Effector CD4-positive, alpha-beta T cell (primary cell): ENCODE data around the gene MBNL2.

ENCODE experiments used
- DNase-seq: peaks from one replicate; pipeline ENCODE4 v3.0.0-alpha.2; 2020

The MBNL2 gene

DNA sequence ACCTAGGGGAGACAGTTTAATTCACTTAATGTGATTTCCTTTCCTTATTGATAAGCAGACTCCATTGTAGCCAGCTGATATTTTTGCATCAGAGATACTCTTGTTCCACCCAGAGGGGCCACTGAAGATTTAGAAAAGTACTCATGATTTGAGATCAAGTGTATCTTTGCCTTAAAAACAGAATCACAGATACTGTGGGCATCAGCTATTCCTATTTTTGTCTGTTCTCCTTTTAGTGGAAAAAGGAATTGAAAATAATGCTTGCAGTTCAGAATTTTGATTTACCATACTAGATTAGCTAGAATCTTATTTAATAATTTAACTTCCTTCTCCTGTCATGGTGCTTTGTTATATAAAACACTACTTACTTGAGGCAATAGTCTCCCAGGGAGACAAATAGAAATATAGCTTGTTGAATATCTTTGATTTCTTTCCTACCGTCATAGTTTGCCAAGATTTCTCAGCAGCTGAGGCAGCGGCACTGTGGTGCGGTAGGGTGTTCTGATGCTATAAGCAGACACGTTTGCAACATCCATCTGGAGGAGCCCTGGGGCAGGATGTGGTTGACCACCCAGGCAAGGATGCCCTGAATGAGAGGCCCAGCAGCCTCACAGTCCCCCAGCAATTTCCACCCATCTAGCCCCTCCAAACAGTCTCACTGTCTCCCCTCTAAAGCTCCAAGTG lies 164.8 kb downstream of the MBNL2 start:
- no peak for DNase-seq

DNA sequence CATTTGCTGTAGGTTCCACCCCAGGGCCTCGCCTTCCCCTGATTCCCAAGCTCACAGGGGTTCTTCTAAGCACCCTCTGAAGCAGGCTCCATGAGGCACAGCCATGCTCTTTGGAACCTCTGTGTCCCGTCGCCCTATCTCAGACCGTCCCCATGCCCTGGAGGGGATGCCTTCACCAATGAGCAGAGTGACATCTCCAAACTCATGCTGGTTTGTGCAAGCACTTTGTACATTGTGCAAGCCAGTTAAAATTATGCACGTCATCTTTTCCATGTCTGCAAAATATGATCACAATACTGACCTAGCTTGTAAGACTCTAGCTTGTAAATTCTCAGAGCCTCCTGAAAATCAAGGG lies 165.3 kb downstream of the MBNL2 start:
- no peak for DNase-seq

DNA sequence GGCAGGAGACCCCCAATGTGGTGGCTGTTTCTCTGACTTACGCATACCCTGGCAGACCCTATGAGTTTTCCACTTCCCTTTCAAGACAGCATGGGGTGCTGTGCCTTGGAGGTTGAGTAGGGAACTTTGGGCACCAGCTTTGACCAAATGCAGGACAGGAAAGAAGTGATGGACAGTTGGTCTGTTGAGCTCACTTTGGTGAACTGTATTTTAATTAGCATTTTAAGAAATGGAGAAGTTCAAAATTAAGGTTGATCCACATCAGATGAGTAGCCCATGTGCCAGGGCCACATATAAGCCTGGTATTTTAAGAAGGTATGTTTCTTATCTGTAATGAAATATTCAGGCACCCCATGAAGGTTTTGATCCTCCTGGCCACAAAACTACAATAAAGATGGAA lies 165.8 kb downstream of the MBNL2 start:
- no peak for DNase-seq

DNA sequence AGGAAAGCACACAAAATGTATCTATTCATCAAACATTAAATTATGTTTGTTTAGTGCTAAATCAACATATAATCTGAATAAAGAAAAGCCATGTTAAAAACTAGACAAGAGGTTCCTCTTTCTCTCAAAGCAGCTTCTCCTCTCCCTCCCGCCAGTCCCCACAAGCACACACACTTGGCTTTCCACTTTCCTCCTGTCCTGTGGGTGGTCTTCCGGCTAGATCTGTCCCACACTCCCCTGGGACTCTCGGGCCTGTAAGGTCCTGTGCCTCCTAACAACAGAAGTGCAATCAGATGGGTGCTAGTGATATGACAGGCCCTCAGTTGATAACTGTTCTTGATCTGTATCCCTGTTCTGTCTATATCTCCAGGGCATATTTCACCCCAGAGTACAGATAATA lies 166.2 kb downstream of the MBNL2 start:
- no peak for DNase-seq

DNA sequence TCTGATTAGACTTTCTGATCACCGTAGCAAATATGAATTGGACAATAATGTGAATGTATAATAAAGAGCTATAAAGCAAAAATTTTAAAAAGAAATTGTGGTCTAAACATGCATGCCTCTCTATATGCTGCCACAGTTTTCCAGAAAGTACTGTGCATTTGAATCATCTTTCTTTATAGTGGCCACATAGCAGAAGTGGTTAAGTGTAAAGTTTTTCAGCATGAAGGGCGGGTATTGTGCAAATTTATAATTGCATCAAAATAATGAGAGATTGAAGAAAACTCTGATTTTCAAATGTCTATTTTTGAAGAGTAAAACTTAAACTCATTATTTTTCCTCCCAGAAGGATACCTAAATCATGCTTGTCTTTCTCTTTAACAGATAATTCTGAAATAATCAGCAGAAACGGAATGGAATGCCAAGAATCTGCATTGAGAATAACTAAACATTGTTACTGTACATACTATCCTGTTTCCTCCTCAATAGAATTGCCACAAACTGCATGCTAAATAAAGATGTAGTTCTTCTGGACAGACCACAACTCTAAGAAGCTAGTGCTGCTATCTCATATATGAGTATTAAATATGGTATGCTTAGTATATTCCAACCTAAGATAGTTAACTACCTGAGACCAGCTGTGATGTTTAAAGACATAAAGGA lies 168.9 kb downstream of the MBNL2 start:
- DNase-seq = no peak

DNA sequence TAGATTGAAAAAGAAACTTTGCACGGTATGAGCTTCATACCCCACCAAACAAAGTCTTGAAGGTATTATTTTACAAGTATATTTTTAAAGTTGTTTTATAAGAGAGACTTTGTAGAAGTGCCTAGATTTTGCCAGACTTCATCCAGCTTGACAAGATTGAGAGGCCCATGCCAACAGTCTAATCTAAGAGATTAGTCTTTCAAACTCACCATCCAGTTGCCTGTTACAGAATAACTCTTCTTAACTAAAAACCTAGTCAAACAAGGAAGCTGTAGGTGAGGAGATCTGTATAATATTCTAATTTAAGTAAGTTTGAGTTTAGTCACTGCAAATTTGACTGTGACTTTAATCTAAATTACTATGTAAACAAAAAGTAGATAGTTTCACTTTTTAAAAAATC lies 169.9 kb downstream of the MBNL2 start:
- no peak for DNase-seq

DNA sequence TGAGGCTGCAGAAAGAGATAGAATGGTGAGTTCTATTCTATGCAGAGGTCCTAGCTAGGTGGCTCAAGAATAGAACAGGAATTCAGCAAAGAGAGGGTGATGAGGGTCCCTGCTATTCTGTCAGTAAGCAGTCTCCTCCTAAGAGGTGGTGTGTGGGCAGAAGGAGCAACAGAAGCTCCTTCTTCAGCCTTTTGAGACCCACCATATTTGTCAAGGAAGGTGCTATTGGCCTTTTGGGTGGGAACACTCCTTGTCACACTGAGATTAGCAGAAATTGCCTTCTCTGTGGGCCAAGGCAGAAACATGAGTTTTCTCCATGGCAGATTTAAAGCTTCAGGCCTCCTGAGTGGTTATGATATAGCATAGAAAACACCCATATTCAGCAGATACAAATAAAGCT lies 172.4 kb downstream of the MBNL2 start:
- DNase-seq = no peak

DNA sequence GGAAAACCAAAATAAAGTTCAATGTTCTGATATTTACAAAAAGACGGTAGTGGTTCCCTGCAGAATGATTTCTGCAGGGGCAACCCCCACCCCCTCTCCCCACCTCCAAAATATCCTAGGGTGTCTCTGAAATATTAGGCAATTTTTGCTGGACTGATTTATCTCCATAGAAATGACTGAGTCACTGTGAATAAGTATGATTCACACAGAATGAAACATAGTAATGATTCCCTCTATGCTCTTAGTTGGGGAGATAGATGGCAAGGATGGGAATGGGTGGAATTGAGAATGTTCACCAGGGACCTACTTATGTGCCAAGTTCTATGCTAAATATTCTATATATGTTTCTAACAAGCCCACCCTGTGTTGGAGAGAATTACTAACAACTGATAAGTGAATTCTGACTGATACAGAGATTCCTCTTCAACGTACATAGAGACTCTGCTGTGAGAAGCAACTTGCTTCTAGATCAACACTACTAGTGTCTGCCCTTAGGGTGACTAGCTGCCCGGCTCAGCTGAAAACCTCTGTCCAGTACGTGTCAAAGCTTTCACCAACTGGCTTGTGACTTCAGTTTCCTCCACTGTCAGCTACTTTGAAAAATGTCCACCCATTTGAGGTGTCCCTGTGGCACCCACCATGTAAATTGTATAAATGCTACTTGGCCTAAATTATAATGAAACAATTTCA lies 173.5 kb downstream of the MBNL2 start:
- DNase-seq = no peak

DNA sequence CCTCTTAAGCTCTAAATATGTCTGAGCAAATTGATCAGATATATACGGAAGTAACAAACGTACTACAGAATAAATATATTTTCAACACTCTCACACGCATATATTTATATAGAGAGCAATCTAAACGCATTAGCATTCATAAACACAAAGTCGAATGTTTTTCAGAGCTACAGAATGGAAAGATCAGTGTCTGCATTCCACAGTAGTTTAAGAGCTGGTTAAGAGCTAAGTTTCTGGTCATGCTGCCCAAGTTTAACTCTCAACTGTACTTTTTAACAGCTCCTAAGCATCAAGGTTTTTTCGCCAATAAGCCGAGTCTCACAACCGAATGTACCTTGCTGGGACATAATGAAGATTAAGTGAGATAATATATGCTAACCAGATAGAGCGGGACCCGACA lies 175.1 kb downstream of the MBNL2 start:
- no peak for DNase-seq

DNA sequence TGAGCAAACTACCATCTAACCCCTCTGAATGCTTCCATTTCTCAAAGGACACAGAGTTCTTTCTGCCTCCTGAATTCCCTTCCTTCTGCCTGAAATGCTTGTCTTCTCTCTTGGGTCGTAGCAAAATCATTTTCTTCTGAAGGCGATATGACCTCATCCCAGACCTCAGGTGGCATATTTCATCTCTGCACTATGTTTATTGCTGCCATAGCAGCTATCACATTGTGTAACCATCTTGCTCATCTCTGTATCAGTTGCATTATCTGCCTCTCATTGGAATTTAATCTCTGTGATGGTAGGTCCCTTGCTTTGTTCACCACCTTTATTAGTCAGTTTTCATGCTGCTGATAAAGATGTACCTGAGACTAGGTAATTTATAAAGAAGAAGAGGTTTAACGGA lies 179.3 kb downstream of the MBNL2 start:
- DNase-seq = no peak

DNA sequence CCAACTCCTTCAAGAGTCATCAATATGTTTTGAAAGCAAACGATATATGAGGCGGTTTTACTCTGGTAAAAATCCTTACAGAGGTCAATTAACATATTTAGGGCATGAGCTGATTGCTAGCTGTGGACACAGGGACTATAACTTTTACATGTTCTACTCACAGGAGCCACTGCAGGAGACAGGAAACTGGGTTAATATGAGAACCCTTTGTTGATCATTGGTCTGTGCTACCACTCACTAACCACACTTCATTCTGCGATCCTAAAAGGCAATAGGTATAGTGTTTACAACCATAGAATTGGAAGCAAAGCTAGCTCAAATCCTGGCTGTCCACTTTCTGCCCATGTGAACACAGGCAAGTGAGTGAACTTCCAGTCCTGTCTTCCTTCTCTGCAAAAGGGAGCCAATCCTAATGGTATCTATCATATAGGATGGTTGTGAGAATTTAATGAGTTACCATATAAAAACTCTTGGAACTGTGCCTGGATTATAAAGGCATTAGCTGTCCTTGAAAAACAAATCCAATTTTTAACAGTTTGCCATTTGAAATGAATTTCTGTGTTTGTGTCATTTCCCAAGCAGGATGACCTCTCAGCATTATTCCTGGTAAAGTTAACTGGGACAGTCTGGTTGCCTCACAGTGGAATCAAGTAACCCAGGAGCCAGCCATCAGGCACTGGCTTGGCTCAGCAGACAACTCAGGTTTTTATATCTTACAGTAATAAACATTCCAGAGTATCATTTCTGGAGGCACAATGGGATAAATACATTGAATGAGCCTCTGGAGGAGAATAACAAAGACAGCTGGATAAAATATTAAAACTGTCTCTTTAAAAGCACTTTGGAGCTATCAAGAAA lies 182.0 kb downstream of the MBNL2 start:
- DNase-seq = no peak

DNA sequence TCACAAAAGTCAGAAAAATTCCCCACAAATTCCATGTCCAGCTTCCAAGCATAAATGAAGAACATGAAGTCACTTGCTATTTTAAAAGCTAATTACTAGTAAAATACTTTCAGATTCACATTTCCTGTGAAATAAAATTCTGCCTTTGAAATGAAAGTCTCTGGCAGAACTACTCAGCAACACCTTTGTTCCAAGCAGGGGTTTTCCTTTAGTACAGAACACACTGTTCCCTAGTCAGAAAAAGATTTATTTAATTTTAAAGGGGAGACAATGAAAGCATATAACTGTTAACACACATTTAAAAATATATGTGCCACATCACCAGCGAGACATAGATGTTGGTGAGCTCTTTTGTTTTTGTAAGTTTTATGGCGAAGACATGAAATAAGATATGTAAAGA lies 185.4 kb downstream of the MBNL2 start:
- DNase-seq = no peak

DNA sequence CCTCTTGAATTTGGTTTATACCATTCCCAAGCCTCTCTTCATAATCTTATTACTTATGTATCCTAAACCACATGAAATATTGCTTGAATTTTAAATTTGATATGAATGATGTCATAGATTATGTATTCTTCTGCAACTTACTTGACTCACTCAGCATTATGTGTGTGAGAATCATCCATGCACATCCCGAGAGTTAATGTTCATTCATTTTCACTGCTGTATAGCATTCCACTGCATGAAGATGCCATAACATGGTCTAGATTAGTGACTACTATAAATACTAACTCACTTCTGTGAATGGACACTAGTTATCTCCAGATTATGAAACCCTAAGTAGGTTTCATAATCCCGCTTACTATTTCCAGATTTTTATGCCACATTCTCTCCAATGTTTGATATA lies 186.8 kb downstream of the MBNL2 start:
- DNase-seq = no peak

DNA sequence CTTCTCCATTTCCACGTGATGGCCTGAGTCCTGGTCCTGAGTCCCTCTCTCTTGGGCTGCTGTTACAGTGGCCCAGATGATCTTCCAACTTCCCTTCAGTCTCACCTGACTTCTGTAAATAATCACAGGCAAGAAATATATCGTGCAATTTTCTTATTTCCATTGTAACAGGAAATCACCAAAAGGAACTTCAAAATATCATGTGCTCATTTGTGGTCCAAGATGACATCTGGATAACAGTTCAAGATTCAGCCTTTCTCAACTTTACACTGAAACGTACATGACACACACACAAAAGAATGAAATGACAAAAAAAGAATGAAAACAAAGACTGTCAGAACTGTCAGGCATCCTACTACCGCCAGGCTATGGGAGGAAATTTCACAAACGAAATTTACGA lies 189.9 kb downstream of the MBNL2 start:
- DNase-seq = no peak

DNA sequence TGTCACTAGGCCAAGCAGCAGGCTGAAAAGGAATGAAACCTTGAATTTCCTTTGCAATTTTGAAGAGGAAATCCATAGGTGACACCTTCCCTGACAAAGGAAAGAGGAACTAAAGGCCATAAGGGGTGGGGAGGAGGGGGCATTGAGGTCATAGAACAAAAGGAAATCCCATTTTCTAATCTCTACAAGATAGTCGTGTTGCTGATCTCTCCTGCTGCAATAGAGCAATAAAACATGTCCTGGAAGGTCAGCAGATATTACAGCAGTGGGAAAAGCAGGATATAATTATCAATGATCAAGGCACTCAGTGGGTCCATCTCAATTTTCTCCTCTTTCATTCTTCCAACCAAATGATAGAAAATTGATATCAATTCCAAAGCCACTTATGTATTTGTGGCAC lies 191.6 kb downstream of the MBNL2 start:
- no peak for DNase-seq

DNA sequence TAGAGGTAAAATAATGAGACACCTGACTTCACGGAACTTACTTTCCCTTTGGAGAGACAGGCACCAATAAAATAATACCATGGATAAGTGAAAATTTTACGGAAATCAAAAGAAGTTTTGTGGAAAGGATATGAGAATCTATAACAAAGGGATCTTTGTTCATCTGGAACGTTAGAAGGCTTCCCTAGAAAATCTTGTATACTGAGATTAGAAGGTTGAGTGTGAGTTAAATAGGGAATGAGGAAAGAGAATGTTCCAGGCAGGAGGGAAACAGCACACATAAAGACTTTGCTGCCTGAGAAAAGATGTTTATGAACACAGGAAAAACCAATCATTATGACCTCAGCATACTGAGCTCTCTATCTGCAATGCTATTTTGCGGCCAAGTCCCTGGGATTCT lies 192.3 kb downstream of the MBNL2 start:
- no peak for DNase-seq

DNA sequence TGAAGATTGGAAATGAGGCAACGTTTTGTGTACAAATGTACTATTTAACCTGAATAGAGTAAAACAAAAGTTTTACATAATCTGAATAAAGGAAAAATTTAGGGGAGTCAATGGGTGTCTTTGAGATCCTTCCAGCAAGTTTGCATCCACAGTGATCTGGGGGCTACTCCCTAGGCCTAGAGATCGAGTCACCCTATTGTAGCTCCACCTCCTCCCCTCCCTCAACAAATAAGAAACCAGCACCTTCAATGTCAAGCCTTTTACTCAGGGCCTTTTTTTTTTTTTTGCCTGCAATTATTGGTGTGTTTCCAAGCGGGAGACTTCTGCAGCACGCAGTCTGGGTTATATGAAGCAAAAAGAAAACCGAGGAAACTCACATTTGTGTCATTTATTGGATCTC lies 195.6 kb downstream of the MBNL2 start:
- DNase-seq = no peak

DNA sequence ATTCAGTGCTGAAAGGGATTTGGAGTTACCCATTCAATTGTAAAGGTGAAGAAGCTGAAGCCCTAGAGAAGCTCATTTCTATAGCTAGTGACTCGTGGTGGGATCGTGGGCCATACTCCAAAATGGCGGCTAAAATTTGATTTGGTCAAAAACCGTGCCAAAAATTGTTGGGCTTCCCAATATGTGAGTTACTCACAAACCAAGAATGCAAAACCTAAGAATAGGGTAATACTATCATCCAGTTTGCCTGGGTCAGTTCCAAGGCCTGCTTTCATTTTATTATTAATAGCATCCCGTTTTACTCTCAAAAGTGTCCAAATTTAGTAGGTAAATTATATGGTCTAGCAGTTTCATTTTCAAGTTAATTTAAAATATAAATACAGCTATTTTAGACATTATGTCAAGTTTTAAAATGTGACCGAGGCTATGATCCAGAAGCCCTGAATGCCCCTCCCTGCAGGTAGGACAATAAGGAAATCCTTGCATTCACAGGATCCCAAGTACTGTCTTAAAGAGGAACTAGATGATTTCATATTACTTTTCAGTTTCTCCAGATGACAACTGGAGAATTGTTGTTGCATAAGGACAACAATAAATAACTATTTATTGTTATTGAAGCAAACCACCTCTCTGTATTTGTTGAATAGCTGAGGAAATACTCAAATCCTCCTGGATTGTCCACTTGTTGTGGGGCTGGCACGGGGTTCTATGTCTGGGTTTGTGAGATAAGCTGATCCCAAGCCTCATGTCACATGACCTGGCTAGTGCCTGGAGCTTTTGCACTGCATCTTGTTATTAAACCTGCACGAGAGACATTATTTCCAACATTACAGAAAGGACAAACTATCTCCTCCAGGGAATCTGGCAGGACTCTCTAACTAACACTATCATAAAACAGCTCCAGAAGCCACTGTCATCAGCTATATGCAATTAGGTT lies 200.3 kb downstream of the MBNL2 start:
- no peak for DNase-seq

DNA sequence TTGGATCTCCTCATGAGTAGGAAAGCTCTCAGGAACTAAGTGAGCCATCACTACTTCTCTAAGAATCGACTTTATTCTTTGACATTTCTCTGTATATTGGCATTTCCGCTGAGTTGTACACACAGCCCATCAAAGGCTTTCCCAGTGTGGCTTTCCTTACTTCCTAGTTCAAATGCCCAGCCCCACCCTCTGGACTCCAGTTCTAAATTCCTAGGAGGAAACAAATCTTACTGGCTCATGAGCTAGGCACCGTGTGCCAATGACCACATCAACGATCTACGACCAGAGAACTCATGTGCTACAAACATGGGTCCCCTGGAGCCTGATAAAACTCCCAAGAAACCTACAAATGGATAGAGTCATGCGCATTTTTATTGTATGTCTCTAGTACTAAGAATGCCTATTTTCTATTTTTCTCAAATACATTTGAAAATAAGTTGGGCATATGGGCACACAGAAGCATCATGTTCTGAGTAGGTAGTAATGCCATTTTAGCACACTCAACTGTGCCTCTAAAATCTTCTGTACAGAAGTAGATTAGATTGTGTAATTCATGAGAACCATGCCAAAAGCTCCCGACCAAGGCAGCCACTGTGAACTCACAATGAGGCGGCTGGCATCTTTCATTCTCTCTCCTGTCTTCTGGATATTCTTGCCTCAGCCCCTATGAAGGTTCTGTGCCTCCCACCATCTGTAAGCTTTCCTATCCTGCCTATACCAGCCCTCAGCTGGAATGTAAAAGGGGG lies 201.3 kb downstream of the MBNL2 start:
- DNase-seq = no peak

DNA sequence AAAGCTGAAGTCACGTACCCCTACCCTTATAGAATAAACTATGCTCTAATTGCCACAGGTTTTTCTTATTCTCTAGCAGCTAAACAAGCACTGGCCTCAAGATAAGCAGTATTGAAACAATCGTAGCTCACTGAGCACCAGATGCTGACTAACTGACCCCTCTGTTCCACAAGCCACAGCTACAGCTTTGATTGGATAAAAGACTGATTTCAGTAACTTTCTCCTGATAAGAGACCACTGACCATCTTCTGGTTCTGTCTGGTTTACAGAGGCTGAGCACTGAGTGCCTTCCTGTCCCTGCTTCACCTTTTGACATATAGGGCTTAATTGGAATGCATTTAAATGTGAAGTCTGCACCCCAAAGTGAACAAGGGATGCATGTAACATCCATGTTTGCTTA lies 203.5 kb downstream of the MBNL2 start:
- DNase-seq = no peak

DNA sequence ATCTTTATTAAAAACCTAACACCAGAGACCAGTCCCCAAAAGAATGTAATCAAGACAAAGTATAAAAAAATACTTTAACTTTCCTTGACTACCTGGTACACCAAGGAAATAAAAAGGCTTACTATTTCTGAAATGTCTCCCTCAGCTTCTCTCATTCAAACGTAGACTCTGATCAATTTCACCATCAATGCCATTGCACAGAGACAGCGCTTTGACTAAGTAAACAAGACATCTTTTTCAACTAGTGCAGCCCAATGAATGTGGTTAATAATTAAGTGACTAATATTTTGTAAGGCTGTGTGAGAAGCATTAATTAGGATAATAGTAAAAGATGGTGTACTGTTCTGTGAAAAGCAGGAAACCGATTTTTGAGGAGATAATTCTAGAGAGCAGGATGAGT lies 204.6 kb downstream of the MBNL2 start:
- DNase-seq = no peak

DNA sequence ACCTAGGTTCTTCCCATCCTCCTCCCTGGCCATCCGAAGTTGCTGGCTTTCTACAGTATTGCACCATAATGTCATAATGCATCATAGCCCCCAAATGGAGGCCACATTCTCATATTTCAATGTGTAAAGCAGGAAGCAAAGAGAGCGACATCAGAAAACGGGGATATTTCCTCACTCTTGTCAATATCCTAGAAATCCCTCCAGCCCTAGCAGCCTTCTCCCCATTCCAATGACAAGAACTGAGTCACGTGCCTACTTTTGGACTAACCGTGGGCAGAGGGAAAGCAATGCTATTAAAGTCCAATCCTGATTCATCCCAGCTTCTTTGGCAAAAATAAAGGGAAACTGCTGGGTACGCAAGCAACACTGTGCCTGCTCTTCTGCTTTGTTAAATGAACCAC lies 207.5 kb downstream of the MBNL2 start:
- DNase-seq = no peak
